Liver (tissue), 9 donors: ENCODE data around the gene CCDC186. TPM values are rescaled to one million over a fixed set of nuclear protein-coding genes. Genes with fewer than 3 reads are reported as not detected.

ENCODE experiments used
- DNase-seq: peaks from one replicate; pipeline ENCODE4 v3.0.0-alpha.2; 2017; ENCODE audit warnings: low spot score
- H3K27ac ChIP-seq, 2 donors: one replicate each; pipeline ENCODE4 v1.7.0; 2013; ENCODE audit warnings: inconsistent platforms in 2 of 2, low read length in 2 of 2, control low read depth in 1 of 2, low read depth in 1 of 2, mild to moderate bottlenecking in 1 of 2
- H3K27me3 ChIP-seq, 4 donors: one replicate each; pipeline versions ENCODE4 v1.6.1 to v1.7.0; 2013; ENCODE audit warnings: low read length in 3 of 4, inconsistent platforms in 1 of 4, mild to moderate bottlenecking in 1 of 4, moderate library complexity in 1 of 4; ENCODE audit not compliant: control insufficient read depth in 4 of 4, insufficient read depth in 4 of 4
- H3K36me3 ChIP-seq, 4 donors: one replicate each; pipeline versions ENCODE4 v1.6.1 to v1.7.0; 2013; ENCODE audit warnings: low read length in 3 of 4, mild to moderate bottlenecking in 3 of 4, low read depth in 1 of 4, moderate library complexity in 1 of 4; ENCODE audit not compliant: control insufficient read depth in 4 of 4, insufficient read depth in 3 of 4
- H3K4me1 ChIP-seq, 4 donors: one replicate each; pipeline versions ENCODE4 v1.6.1 to v1.7.0; 2013; ENCODE audit warnings: low read length in 3 of 4, mild to moderate bottlenecking in 3 of 4, moderate library complexity in 1 of 4; ENCODE audit not compliant: control insufficient read depth in 4 of 4, insufficient read depth in 4 of 4
- H3K4me3 ChIP-seq, 3 donors: one replicate each; pipeline versions ENCODE4 v1.6.1 to v1.7.0; 2013; ENCODE audit warnings: low read length in 3 of 3, control low read depth in 1 of 3, low read depth in 1 of 3, mild to moderate bottlenecking in 1 of 3
- H3K9ac ChIP-seq, 2 donors: one replicate each; pipeline ENCODE4 v1.7.0; 2013; ENCODE audit warnings: low read length in 2 of 2, mild to moderate bottlenecking in 2 of 2, moderate library complexity in 2 of 2, control low read depth in 1 of 2, low read depth in 1 of 2
- H3K9me3 ChIP-seq, 4 donors: one replicate each; pipeline versions ENCODE4 v1.6.1 to v1.7.0; 2013; ENCODE audit warnings: low read length in 3 of 4; ENCODE audit not compliant: control insufficient read depth in 4 of 4
- CTCF ChIP-seq: fragments of 150-350 bp; IDR thresholded peaks from 2 replicates; pipeline ENCODE4 v1.5.1; 2017; ENCODE audit warnings: improper control_type of control experiment, low read depth, low read length; ENCODE audit not compliant: missing input control
- EGR1 ChIP-seq, 2 donors: IDR thresholded peaks; 2 replicates each; pipeline ENCODE4 v1.6.1; 2016 to 2018; ENCODE audit warnings: antibody characterized with exemption in 2 of 2, low read depth in 2 of 2
- FOXA1 ChIP-seq: IDR thresholded peaks from 2 replicates; pipeline ENCODE4 v1.6.1; 2016; ENCODE audit warnings: antibody characterized with exemption
- FOXA2 ChIP-seq: IDR thresholded peaks from 2 replicates; pipeline ENCODE4 v1.6.1; 2016; ENCODE audit warnings: antibody characterized with exemption
- GABPA ChIP-seq, 2 donors: IDR thresholded peaks in 1 of 2; conservative IDR thresholded peaks in 1 of 2; 2 replicates each; pipeline ENCODE4 v1.6.1; 2016; ENCODE audit warnings: antibody characterized with exemption in 2 of 2, mild to moderate bottlenecking in 1 of 2, moderate library complexity in 1 of 2
- HNF4G ChIP-seq: IDR thresholded peaks from 2 replicates; pipeline ENCODE4 v1.6.1; 2016; ENCODE audit warnings: antibody characterized with exemption
- JUND ChIP-seq, 2 donors: IDR thresholded peaks; 2 replicates each; pipeline ENCODE4 v1.6.1; 2016; ENCODE audit warnings: antibody characterized with exemption in 2 of 2
- NR2F2 ChIP-seq: IDR thresholded peaks from 2 replicates; pipeline ENCODE4 v1.6.1; 2016; ENCODE audit warnings: antibody characterized with exemption
- RAD21 ChIP-seq, 2 donors: IDR thresholded peaks; 2 replicates each; pipeline ENCODE4 v1.6.1; 2016; ENCODE audit warnings: antibody characterized with exemption in 2 of 2, mild to moderate bottlenecking in 2 of 2
- REST ChIP-seq: IDR thresholded peaks from 2 replicates; pipeline ENCODE4 v1.6.1; 2016; ENCODE audit warnings: antibody characterized with exemption, mild to moderate bottlenecking
- RXRA ChIP-seq, 2 donors: IDR thresholded peaks; 2 replicates each; pipeline ENCODE4 v1.6.1; 2017 to 2018; ENCODE audit warnings: antibody characterized with exemption in 2 of 2, mild to moderate bottlenecking in 1 of 2
- SP1 ChIP-seq: IDR thresholded peaks from 2 replicates; pipeline ENCODE4 v1.6.1; 2018; ENCODE audit warnings: antibody characterized with exemption, mild to moderate bottlenecking
- TAF1 ChIP-seq: conservative IDR thresholded peaks from 2 replicates; pipeline ENCODE4 v1.6.1; 2016; ENCODE audit warnings: antibody characterized with exemption, mild to moderate bottlenecking
- ZBTB33 ChIP-seq: IDR thresholded peaks from 2 replicates; pipeline ENCODE4 v1.6.1; 2016; ENCODE audit warnings: antibody characterized with exemption
- WGBS: extraction: QIAGEN DNeasy Blood & Tissue Kit; methylation state at CpG from one replicate; pipeline ENCODE4 v1.1.7; 2013; 5-methylcytosine and 5-hydroxymethylcytosine counted together
- polyA plus RNA-seq, 2 donors: library from polyadenylated mRNA; stranded (reverse) in 1 of 2; unstranded in 1 of 2; fragments of 200-250 nt in 1 of 2; fragments of >200 nt in 1 of 2; fragmentation: Nextera tagmentation in 1 of 2; extraction: Ambion mirVana in 1 of 2; gene quantifications; one replicate each; pipeline versions ENCODE4 v1.2.1 to v1.2.3, GENCODE V29; 2013 to 2015
- total RNA-seq, 2 donors: library from RNA; depleted of rRNA; stranded (reverse); fragments of >200 nt; gene quantifications; one replicate each; pipeline ENCODE4 v1.2.3, GENCODE V29; 2014
- TF ChIP-seq, protein P1 (sequence below): IDR thresholded peaks from 2 replicates; pipeline ENCODE4 v1.6.1; 2016; ENCODE audit warnings: antibody characterized with exemption
- TF ChIP-seq, protein P2 (sequence below): IDR thresholded peaks from 2 replicates; pipeline ENCODE4 v1.6.1; 2016; ENCODE audit warnings: antibody characterized with exemption
- donor health status: healthy.
- donor health status: healthy.
- donor health status: healthy.
- donor health status: healthy.
- donor health status: healthy.

The CCDC186 gene
- total and polyA plus RNA-seq, 4 donors, result 1.9 to 11.6 (median 6.1) TPM

GRCh38 chr10:114095559-114096337 lies 78.3 kb downstream of the CCDC186 start:
- no peaks in the 10 kb centered on the region for H3K36me3 ChIP-seq
- peaks cover 0 to 2% (median under 1%) of the 10 kb centered on the region in 4 donors for H3K4me1 ChIP-seq
- no peak for DNase-seq
- 82% methylated on average over 13 of the region's 13 CpGs for WGBS
- no peak overlapping the region for H3K27ac ChIP-seq
- no peak overlapping the region for H3K4me3 ChIP-seq
- TF ChIP-seq TAF1, result no peak
- TF ChIP-seq CTCF, result no peak
- TF ChIP-seq FOXA1, result no peak
- no peak for TF ChIP-seq GABPA (IDR thresholded peaks at IDR 0.05 in 1 of 2, conservative IDR thresholded peaks at IDR 0.05 in 1 of 2)
- TF ChIP-seq HNF4G, result no peak
- TF ChIP-seq REST, result no peak
- no peak for TF ChIP-seq NR2F2
- TF ChIP-seq, protein P1, sequence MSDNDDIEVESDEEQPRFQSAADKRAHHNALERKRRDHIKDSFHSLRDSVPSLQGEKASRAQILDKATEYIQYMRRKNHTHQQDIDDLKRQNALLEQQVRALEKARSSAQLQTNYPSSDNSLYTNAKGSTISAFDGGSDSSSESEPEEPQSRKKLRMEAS, result no peak
- no peak for TF ChIP-seq RXRA (IDR thresholded peaks at IDR 0.05)
- TF ChIP-seq, protein P2, sequence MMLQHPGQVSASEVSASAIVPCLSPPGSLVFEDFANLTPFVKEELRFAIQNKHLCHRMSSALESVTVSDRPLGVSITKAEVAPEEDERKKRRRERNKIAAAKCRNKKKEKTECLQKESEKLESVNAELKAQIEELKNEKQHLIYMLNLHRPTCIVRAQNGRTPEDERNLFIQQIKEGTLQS, result no peak
- TF ChIP-seq FOXA2, result no peak
- TF ChIP-seq RAD21 (IDR thresholded peaks at IDR 0.05), result no peak
- no peak for TF ChIP-seq SP1
- no peak for TF ChIP-seq EGR1 (IDR thresholded peaks at IDR 0.05; ENCODE audit: low read depth in 2 of 2)
- no peak for TF ChIP-seq JUND (IDR thresholded peaks at IDR 0.05)
- TF ChIP-seq ZBTB33, result no peak
- H3K27me3 ChIP-seq, result no peaks in the 10 kb centered on the region
- H3K9me3 ChIP-seq, result no peaks in the 10 kb centered on the region
- no peak overlapping the region for H3K9ac ChIP-seq
